ENCODE data around the gene NTPCR.

Gene NTPCR

GRCh38 chr1:232927830-232928505 lies 22.4 kb upstream of the NTPCR start:
- DNase-seq, result no peak

DNA sequence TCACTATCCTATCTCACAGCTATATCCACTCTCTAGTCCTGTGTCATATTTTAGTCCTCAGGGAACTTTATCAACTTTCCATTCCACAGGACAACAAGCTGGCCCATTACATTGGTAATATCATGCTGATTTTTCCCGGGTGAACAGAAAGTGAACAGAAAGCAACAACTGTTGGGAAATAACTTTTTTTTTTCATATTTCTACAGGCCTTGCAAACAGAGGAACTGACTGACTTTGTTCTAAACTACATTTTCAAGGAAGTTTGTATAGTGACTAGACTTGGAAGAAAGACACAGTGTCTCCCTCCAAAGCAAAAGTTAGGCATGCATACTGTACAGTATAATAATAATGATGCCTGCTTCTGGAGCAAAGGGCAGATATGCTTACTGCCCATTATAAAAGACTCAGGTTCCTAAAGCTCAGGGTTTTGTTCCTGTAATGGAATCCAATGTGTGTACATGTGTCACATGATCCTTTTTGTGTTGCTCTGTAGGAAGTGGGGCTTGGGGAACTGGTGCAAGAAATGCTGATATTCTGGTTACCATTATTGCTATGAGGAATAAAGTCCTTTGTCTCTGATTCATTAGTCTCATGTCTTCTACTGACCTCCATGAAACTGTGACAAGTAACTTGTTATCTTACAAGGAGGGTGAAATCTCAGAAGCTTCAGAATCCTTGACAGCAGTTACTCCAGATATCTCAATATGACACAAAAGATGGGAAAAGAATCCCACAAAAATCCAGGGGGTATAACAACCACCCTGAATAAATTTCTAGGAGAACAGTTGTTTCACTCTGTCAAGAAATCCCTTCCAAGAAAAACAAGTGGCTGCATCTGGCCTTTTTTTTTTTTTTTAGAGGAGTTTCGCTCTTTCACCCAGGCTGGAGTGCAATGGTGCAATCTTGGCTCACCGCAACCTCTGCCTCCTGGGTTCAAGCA lies 17.7 kb upstream of the NTPCR start:
- DNase-seq, result no peak

DNA sequence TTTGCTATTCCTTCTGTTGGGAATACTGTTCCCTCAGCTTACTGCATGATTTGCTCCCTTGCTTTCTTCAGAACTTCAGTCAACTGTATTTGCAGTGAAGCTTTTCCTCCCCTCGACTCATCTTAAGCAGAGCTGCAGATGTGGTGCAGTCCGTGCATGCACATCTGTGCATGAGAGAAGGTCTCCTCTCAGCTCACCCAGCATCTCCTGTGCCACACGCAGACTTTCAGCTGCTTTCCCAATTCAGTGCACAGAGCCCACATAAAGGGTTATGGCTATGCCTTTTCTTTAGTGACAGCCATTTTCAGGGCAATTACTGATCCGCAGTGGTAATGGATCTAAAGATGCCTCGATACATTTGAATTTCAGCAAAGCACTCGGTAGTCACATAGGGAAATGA lies 13.5 kb upstream of the NTPCR start:
- no peak for DNase-seq

- no peak for DNase-seq
Measured at GRCh38 chr1:232937741-232938375, 12.6 kb upstream of the NTPCR start.

DNA sequence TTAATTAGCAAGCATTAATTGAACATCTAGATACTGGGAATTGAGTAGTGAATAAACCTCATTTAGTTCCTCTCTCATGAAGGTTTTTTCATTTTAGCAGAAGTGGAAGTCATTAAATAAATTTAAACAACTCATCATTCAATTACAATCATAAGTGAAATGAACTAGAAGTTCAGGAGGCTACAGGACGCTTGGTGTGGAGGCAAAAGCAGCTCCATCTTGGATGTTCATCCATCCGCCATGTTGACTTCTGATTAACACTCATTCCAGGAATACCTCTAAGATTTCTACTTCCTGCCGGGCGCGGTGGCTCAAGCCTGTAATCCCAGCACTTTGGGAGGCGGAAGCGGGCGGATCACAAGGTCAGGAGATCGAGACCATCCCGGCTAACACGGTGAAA lies 11.5 kb upstream of the NTPCR start:
- DNase-seq, result no peak

DNA sequence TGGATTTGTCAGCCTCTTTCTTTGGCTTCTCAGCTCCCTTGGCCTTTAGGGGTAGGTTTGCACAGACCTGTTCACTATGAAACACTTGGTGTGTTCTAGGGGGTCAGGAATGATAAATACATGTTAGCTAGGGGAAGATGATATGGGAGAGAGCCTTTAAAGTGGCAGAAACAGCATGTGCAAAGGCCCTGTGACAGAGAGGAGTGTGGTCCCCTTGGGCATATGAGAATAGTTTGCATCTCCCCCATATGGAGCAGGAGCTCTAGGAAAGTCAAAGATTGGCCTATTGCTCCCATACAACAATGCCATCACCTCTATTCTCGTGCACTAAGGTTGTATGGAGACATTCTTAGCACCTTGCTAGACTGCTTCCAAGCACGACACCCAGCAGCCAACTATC lies 10.7 kb upstream of the NTPCR start:
- no peak for DNase-seq

GRCh38 chr1:232940262-232940661 lies 10.1 kb upstream of the NTPCR start:
- no peak for DNase-seq

DNA sequence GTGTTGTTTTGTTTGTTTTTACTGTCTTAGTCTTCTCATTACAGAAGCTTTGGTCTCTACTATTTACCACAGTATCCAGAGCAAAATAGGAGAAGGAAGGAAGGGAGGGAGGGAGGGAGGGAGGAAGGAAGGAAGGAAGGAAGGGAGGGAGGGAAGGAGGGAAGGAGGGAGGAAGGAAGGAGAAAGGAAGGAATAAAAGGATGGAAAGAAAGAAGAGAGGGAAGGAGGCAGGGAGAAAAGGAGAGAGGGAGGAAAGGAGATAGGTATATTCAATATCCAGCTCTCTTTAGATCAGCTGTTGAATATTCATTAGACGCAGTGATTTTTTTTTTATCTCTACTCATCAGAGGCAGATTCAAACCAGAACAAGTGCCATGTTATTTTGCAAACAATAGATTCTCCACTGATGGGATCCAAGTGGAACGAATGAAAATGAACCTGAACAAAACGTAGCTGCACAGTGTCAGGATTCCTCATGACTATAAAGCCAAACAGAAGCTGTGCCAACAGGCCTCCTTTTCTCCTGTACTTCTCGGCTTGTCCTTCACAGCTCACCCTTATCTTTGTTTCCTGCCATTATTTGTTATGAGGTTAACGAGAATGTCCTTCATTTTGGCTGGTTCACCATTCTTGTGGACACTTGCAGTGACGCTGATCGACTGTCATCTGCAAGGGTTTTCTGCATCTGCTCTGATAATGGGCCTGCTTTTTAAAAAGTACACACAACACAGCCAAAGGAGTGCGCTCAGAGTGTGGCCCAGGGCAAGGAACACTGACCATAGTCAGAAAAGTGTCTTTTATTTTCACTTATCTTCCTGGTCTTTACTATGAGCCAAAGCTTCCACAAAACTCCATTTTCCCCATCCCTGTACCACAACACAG lies 7.8 kb upstream of the NTPCR start:
- DNase-seq, result no peak

DNA sequence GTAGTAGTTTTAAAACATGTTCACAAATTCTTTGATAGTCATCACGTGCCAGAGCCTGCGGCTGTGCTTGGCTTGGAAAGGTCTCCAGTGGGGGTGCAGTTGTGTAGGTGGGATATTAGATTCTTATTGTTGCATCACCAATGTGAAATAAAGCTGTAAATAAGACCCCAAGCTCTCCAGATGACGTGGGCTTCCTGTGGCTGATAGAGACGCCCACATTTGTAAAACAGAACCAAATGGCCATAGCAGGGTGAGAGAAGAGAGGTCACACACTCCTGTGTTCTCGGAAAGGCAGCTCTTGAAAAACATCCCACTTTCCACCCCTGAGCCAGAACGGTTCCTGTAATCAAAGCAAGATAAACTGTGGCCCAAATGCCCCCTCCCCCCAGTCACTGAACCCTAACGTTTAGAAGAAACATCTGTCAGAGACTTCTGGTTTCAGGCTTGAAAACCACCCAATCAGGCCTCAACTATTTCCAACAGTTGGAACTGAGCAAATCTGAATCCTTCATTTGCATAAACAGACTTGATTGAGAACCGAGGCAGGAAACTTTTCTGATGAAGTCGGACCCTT lies 6.6 kb upstream of the NTPCR start:
- DNase-seq, result no peak

DNA sequence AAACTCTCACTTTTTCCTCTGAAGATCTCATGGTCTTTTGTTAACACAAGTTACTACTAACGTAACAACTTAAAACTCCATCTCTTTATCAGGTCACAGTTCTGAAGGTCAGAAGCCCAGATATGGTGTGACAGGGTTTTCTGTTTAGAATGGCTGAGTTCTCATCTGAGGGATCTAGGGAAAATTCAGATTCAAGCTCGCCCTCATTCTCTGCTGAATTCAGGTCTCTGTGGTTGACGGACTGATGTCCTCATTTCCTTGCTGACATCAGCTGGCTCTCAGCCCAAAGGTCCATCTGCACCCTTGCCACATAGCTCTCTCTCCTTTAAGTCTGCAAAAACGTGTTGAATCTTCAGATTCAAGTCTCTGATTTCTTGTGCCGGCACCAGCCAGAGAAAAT lies 6.1 kb upstream of the NTPCR start:
- no peak for DNase-seq

DNA sequence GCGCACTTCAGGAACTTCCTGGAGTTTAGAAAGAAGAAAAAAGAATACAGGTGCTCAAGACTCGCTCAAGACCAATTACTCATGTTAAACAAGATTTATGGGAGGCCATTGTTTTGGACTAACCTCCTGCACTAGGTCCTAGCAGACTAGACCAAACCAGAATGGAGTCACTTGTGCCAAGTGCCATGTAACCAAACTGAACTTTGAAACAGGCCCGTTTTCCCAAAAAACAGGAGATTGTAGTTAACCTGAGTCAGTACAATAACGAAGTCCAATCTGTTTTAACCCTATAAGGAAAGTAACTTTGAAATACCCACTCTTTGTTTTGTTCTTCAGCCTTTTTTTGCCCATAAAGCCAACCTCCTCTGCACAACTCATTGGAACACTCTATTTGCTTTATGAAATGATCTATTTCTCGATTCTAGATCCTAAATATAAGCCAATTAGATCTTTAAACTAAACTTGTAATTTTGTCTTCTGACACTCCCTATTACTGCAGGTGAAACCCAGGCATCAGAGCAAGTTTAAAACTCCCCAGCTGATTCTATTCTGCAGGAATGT lies 695 bp upstream of the NTPCR start:
- DNase-seq, result no peak

DNA sequence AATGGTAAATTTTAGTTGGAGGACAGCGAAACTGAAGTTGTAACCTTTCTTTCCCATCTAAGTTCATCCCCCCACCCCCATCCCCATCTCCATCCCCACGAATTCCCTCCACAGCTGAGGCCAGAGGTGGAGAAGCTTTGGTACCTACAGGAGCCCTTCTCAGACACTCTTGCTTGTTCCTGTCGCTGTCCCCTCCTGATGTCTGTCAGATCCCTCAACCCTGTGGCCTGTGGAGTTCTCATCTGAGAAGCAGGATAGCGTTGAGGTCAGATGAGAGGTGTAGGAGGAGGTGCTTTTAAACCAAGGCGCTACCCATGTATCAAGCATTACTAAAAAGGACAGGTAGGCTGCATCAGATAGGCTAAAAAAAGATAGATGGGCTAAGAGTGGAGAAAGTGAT lies 769 bp downstream of the NTPCR start:
- DNase-seq, result no peak

DNA sequence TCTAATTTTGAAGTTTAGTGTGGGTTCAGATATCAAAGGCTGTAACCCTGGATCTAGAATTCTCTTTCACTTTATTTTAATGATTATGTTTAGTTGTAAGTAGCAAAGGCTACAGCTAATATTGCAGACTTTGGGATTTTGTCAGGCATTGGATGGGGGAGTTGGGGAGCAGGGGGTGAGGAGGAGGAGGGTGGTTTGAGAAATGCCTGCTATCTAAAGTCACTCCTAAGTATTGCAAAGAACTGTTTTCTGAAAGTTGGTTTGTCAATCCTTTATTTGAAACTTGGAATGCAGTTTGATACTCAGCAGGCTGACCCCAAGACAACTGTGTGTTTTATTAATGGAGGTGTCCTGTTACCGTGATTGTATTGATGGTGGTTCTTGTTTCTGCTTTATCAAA lies 1.2 kb downstream of the NTPCR start:
- no peak for DNase-seq

- peak; percentile 11 for DNase-seq
Measured at GRCh38 chr1:232952514-232953499, 2.4 kb downstream of the NTPCR start.

DNA sequence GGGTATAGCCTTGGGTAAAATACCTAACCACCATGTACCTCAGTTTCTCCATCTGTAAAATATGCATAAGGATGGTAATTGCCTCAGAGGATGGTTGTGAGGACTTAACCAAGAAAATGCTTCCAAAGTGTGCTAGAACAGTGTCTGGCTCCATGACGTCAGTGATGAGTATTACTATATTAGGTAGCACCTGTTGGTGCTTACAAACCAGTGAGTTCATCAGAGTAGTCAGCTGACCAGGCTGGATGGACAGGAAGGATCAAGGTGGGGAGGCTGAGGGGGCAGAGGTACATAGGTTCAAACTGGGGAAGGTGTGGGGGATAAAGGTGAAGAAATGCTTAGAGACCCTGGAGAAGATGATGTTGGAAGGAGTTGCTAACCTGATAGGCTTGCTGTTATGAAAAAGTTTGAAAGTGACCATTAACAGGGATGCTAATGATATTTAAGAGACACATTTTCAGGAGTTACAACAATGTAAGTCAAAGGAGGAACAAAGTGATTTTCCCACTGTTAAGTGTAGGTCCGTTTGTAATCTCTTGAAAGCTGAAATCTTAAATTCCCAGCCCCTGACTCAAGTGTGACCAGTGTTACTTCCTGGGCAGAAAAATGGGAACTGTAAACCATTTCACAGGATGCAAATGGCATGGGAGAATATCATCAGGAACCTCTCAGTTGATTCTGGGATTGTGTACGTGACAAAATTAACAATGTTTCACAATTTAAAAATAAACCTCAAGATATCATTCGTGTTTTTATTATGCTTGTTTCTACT lies 4.4 kb downstream of the NTPCR start:
- DNase-seq, result no peak

DNA sequence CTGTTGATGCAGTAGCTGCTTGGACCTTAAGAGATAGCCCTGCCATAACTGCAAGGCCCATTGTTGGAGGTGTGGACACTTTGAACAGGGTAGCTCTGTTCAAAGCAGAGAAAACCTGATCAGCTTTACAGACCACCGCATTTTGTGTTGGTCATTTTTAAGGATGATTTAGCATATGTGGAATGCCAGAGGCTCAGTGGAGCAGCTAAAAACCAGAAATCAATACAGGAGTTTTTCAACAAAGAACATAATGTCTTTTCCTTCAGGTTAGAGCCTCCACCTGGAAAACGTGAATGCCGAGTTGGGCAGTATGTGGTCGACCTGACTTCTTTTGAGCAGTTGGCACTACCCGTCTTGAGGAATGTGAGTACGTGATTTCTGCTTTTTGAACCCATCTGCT lies 5.7 kb downstream of the NTPCR start:
- DNase-seq, result no peak

- no peak for DNase-seq
Measured at GRCh38 chr1:232958067-232958466, 7.7 kb downstream of the NTPCR start.

DNA sequence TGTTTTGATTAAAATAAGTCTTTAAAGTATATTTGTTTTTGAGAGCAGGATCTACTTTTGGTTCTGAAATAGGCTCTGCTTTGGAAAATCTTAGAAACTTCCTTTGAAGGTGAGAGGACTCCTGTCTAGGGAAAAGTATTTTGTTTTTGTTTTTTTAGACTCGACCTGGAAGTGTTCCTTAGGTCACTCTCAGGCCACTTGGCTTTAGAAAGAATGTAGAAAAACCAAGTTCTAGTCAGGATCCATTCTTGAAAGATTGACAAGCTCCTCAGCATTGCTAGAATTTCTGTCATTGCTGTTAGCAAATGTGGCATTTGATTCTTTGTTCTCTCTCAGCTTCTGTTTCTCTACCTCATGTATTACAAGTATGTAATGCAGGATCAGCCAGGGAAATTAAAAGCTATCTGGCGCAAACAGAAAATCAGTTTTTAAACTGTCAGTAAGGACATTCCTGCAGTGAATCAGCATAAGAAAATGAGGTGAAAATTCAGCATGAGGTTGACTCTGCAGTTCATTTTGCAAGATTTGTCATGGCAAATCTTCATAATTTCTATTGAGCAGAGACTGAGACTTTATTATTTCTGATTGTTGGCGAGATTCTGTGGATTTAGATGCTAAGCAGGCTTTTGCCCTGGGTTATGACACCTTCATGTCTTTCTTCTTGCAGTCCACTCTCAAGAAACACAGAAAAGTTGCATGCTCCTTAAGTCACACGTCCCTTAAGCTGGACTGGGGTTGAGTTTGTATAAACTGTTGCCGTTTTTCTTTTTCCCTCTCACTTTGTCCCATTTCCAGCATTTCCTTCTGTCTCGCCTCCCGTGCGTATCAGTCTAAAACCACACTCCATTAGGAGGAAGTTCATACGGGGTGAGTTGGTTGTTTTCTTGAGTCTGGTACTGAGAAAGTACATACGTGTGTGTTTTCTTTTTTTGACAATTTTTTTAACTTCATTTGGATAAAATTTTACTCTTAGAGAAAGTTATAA lies 12.6 kb downstream of the NTPCR start:
- DNase-seq, result no peak

- no peak for DNase-seq
Measured at GRCh38 chr1:232964601-232965000, 14.2 kb downstream of the NTPCR start.
